ENCODE measurements around the gene EIPR1. TPM values are rescaled to one million over a fixed set of nuclear protein-coding genes. Genes with fewer than 3 reads are reported as not detected.

Gene EIPR1
- total and polyA plus RNA-seq, 10 of the 15 experiments (the other 5 are each of a cell fraction or from before 2014, with no cell fraction given), result 23.6 to 61.2 (median 42.2) TPM

GRCh38 chr2:3154700-3155099 is 222.9 kb downstream of the EIPR1 start:
- H3K4me1 ChIP-seq (ENCODE audit: control insufficient read depth, insufficient read depth, low read length), result peaks cover 14% of the 10 kb centered on the region
- intact Hi-C loops (cut with micrococcal nuclease; ENCODE audit: unreplicated experiment), result no loop called here
- H3K9ac ChIP-seq (ENCODE audit: control insufficient read depth, insufficient read depth, low read length), result no peak overlapping the region
- no peaks in the 10 kb centered on the region for H3K36me3 ChIP-seq (ENCODE audit: control insufficient read depth in 2 of 2, insufficient read depth in 2 of 2, low read length in 1 of 2)
- in situ Hi-C loops (cut with MboI), result no loop called here
- WGBS (ENCODE audit: insufficient coverage, insufficient replicate concordance, low lambda C conversion rate, missing lambda C conversion rate), result 19% methylated on average over 9 of the region's 9 CpGs
- no peak for FAIRE-seq
- no peaks in the 10 kb centered on the region; the same call in 2 of the 3 replicates for H3K9me3 ChIP-seq (replicated peaks; ENCODE audit: control insufficient read depth, insufficient read depth, low read length)
- ChIA-PET SMC1A (ENCODE audit: uncharacterized antibody, unreplicated experiment) (interaction anchor here (1.3 kb wide), 1 partner anchor 39 kb away, joined by 3 read pairs; no protein-coding TSS in a partner anchor), RAD21 (ENCODE audit: unreplicated experiment) (no interaction called here), CTCF (no interaction called here), POLR2A (no interaction called here)
- H3K4me2 ChIP-seq (ENCODE audit: control insufficient read depth, insufficient read depth), result no peak overlapping the region
- H3K79me2 ChIP-seq (ENCODE audit: control insufficient read depth, insufficient read depth, low read length), result no peaks in the 10 kb centered on the region
- H4K20me1 ChIP-seq (ENCODE audit: control insufficient read depth, insufficient read depth), result no peaks in the 10 kb centered on the region
- ATAC-seq, result peak; percentile 50
- no peaks in the 10 kb centered on the region for H3K27me3 ChIP-seq (replicated peaks in 1 of 2; ENCODE audit: control insufficient read depth in 2 of 2, insufficient read depth in 2 of 2, low read length in 1 of 2)
- H2AFZ ChIP-seq (ENCODE audit: control insufficient read depth, low read depth, low read length), result no peak overlapping the region
- BruUV-seq (replicated peaks), result no TSS peak
- no peak overlapping the region for H3K27ac ChIP-seq (ENCODE audit: control insufficient read depth, insufficient read depth)
- DNase-seq (ENCODE audit: low read depth, low spot score), result no peak
- H3K4me3 ChIP-seq, result no peak overlapping the region
- TF ChIP-seq TAF1 (IDR thresholded peaks at IDR 0.05; ENCODE audit: borderline replicate concordance, low read depth, low read length), result no peak
- TF ChIP-seq IKZF1 (conservative IDR thresholded peaks at IDR 0.05), result no peak
- no peak for TF ChIP-seq HSF1 (IDR thresholded peaks at IDR 0.05; ENCODE audit: low read depth, low read length)
- TF ChIP-seq, protein P1, sequence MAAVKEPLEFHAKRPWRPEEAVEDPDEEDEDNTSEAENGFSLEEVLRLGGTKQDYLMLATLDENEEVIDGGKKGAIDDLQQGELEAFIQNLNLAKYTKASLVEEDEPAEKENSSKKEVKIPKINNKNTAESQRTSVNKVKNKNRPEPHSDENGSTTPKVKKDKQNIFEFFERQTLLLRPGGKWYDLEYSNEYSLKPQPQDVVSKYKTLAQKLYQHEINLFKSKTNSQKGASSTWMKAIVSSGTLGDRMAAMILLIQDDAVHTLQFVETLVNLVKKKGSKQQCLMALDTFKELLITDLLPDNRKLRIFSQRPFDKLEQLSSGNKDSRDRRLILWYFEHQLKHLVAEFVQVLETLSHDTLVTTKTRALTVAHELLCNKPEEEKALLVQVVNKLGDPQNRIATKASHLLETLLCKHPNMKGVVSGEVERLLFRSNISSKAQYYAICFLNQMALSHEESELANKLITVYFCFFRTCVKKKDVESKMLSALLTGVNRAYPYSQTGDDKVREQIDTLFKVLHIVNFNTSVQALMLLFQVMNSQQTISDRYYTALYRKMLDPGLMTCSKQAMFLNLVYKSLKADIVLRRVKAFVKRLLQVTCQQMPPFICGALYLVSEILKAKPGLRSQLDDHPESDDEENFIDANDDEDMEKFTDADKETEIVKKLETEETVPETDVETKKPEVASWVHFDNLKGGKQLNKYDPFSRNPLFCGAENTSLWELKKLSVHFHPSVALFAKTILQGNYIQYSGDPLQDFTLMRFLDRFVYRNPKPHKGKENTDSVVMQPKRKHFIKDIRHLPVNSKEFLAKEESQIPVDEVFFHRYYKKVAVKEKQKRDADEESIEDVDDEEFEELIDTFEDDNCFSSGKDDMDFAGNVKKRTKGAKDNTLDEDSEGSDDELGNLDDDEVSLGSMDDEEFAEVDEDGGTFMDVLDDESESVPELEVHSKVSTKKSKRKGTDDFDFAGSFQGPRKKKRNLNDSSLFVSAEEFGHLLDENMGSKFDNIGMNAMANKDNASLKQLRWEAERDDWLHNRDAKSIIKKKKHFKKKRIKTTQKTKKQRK (IDR thresholded peaks at IDR 0.05; ENCODE audit: low read depth, low read length), result no peak
- TF ChIP-seq MYC (IDR thresholded peaks at IDR 0.05; ENCODE audit: insufficient read depth, insufficient read length, insufficient replicate concordance, low read length, severe bottlenecking), result no peak
